Measurements from ENCODE around the gene KLHL10. TPM values are rescaled to one million over a fixed set of nuclear protein-coding genes. Genes with fewer than 3 reads are reported as not detected.
"Not testable (repeated sequence)": the region's sequence is repeated elsewhere in the genome, so short reads cannot be mapped to it uniquely, and the experiment has no call there.

KLHL10 gene
- total RNA-seq, 1 experiment from 2014 or later: not detected

DNA sequence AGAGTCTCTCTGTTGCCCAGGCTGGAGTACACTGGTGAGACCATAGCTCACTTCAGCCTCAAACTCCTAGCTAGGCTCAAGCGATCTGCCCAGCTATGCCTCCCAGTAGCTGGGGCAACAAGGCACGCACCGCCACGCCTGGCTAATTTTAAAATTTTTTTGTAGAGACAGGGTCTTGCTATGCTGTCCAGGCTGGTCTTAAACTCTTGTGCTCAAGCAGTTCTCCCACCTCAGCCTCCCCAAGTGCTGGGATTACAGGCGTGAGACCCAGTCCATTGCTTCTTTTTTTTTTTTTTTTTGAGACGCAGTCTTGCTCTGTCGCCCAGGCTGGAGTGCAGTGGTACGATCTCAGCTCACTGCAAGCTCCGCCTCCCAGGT is 36.7 kb downstream of the KLHL10 start:
- H3K4me1 ChIP-seq (ENCODE audit: control insufficient read depth, insufficient read depth, low read length); H3K27ac ChIP-seq (ENCODE audit: low read length); ATAC-seq; H3K36me3 ChIP-seq (ENCODE audit: control insufficient read depth, insufficient read depth, low read length); DNase-seq (ENCODE audit: low read depth, low spot score); BruUV-seq (replicated peaks); intact Hi-C loops (cut with micrococcal nuclease; ENCODE audit: unreplicated experiment); CTCF ChIA-PET; H3K27me3 ChIP-seq (ENCODE audit: control insufficient read depth, insufficient read depth, low read length); H3K4me3 ChIP-seq (ENCODE audit: low read depth in 2 of 2, low read length in 2 of 2); POLR2A ChIA-PET; in situ Hi-C loops (cut with HindIII; ENCODE audit: low pct_unique_long_range_greater_than_20kb, low sequenced_read_pairs); H3K9me3 ChIP-seq (ENCODE audit: control insufficient read depth, insufficient read depth, low read depth, low read length): not testable (repeated sequence)

DNA sequence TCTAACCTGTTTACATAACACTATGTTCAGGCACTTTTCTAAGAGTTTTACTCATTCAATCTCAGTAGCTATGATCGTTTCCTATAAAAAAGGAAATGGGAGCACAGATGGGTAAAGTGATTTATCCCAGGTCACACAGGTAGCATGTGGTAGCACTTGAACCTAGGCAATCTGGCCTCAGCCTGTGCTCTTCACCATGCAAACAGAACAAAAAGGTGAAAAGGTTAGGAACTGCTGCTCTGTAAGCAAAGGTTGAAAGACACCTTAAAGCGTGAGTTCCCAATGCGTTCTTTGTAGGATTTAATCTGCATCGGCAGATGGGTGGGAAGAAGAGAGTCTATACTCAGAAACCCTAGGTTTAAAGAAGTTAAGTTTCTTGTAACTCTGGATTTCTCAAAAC is 42.5 kb downstream of the KLHL10 start:
- BruUV-seq (replicated peaks): no TSS peak

DNA sequence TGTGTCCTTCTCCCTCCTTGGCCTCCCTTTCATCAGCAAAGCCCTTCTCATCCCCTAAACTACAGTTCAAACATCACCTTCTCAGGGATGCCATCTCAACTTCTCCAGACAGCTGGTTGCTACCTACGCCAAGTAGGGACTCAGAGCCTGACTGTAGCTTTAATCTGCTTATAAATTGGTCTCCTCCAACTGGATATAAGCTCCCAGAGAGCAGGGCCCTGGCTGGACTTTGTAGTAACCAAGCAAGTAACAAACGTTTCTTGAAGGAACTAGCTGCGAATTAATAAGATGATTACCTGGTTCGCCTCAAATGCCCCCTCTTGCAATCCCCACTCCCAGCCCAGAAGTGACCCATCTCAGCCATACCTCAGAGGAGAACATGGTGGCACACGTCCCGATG is 45.1 kb downstream of the KLHL10 start:
- Histone ChIP-seq H3K36me3 (ENCODE audit: control insufficient read depth, insufficient read depth, low read length) (peaks cover 15% of the 10 kb centered on the region), H3K9me3 (ENCODE audit: control insufficient read depth, insufficient read depth, low read depth, low read length) (no peaks in the 10 kb centered on the region), H3K4me3 (ENCODE audit: low read depth in 2 of 2, low read length in 2 of 2) (no peak overlapping the region), H3K27me3 (ENCODE audit: control insufficient read depth, insufficient read depth, low read length) (no peaks in the 10 kb centered on the region), H3K4me1 (ENCODE audit: control insufficient read depth, insufficient read depth, low read length) (no peaks in the 10 kb centered on the region), H3K27ac (ENCODE audit: low read length) (no peak overlapping the region)
- DNase-seq (ENCODE audit: low read depth, low spot score) (no peak), ATAC-seq (no peak)
- no TSS peak for BruUV-seq (replicated peaks)
- in situ Hi-C loops (cut with HindIII; ENCODE audit: low pct_unique_long_range_greater_than_20kb, low sequenced_read_pairs): no loop called here
- TF ChIP-seq, protein P1, sequence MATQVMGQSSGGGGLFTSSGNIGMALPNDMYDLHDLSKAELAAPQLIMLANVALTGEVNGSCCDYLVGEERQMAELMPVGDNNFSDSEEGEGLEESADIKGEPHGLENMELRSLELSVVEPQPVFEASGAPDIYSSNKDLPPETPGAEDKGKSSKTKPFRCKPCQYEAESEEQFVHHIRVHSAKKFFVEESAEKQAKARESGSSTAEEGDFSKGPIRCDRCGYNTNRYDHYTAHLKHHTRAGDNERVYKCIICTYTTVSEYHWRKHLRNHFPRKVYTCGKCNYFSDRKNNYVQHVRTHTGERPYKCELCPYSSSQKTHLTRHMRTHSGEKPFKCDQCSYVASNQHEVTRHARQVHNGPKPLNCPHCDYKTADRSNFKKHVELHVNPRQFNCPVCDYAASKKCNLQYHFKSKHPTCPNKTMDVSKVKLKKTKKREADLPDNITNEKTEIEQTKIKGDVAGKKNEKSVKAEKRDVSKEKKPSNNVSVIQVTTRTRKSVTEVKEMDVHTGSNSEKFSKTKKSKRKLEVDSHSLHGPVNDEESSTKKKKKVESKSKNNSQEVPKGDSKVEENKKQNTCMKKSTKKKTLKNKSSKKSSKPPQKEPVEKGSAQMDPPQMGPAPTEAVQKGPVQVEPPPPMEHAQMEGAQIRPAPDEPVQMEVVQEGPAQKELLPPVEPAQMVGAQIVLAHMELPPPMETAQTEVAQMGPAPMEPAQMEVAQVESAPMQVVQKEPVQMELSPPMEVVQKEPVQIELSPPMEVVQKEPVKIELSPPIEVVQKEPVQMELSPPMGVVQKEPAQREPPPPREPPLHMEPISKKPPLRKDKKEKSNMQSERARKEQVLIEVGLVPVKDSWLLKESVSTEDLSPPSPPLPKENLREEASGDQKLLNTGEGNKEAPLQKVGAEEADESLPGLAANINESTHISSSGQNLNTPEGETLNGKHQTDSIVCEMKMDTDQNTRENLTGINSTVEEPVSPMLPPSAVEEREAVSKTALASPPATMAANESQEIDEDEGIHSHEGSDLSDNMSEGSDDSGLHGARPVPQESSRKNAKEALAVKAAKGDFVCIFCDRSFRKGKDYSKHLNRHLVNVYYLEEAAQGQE (IDR thresholded peaks at IDR 0.05; ENCODE audit: insufficient read depth in 1 of 2, low read depth in 2 of 2, low read length in 1 of 2): no peak
- TF ChIP-seq, protein P2, sequence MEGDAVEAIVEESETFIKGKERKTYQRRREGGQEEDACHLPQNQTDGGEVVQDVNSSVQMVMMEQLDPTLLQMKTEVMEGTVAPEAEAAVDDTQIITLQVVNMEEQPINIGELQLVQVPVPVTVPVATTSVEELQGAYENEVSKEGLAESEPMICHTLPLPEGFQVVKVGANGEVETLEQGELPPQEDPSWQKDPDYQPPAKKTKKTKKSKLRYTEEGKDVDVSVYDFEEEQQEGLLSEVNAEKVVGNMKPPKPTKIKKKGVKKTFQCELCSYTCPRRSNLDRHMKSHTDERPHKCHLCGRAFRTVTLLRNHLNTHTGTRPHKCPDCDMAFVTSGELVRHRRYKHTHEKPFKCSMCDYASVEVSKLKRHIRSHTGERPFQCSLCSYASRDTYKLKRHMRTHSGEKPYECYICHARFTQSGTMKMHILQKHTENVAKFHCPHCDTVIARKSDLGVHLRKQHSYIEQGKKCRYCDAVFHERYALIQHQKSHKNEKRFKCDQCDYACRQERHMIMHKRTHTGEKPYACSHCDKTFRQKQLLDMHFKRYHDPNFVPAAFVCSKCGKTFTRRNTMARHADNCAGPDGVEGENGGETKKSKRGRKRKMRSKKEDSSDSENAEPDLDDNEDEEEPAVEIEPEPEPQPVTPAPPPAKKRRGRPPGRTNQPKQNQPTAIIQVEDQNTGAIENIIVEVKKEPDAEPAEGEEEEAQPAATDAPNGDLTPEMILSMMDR (IDR thresholded peaks at IDR 0.05): no peak
- TF ChIP-seq SIN3A (IDR thresholded peaks at IDR 0.05; ENCODE audit: borderline replicate concordance, insufficient read depth, low read depth, low read length) (no peak), TCF7L2 (IDR thresholded peaks at IDR 0.05; ENCODE audit: low read depth, low read length) (no peak), POLR2AphosphoS5 (IDR thresholded peaks at IDR 0.05; ENCODE audit: low read depth, low read length) (no peak)
- ChIA-PET CTCF (no interaction called here), POLR2A (no interaction called here)
- intact Hi-C loops (cut with micrococcal nuclease; ENCODE audit: unreplicated experiment): no loop called here

More for the DNA sequence above, 42.5 kb downstream of the KLHL10 start:
- ATAC-seq: no peak
- Histone ChIP-seq H3K4me3 (ENCODE audit: low read depth in 2 of 2, low read length in 2 of 2) (no peak overlapping the region), H3K27ac (ENCODE audit: low read length) (no peak overlapping the region), H3K27me3 (ENCODE audit: control insufficient read depth, insufficient read depth, low read length) (no peaks in the 10 kb centered on the region), H3K9me3 (ENCODE audit: control insufficient read depth, insufficient read depth, low read depth, low read length) (no peaks in the 10 kb centered on the region), H3K4me1 (ENCODE audit: control insufficient read depth, insufficient read depth, low read length) (no peaks in the 10 kb centered on the region), H3K36me3 (ENCODE audit: control insufficient read depth, insufficient read depth, low read length) (peaks cover 13% of the 10 kb centered on the region)
- ChIA-PET CTCF (no interaction called here), POLR2A (no interaction called here)
- no peak for DNase-seq (ENCODE audit: low read depth, low spot score)
- TF ChIP-seq TCF7L2 (IDR thresholded peaks at IDR 0.05; ENCODE audit: low read depth, low read length) (no peak), SIN3A (IDR thresholded peaks at IDR 0.05; ENCODE audit: borderline replicate concordance, insufficient read depth, low read depth, low read length) (no peak), POLR2AphosphoS5 (IDR thresholded peaks at IDR 0.05; ENCODE audit: low read depth, low read length) (no peak)
- TF ChIP-seq, protein P2 (IDR thresholded peaks at IDR 0.05): no peak
- TF ChIP-seq, protein P1 (IDR thresholded peaks at IDR 0.05; ENCODE audit: insufficient read depth in 1 of 2, low read depth in 2 of 2, low read length in 1 of 2): no peak
- in situ Hi-C loops (cut with HindIII; ENCODE audit: low pct_unique_long_range_greater_than_20kb, low sequenced_read_pairs) (no loop called here), intact Hi-C loops (cut with micrococcal nuclease; ENCODE audit: unreplicated experiment) (no loop called here)

All from Panc1 (cell line).